Mesendoderm (in vitro differentiated cells): Measurements from ENCODE around the gene ALDH1A1.

Experiments
- DNase-seq: peaks from one replicate; pipeline ENCODE4 v3.0.0; 2013
- H2AK5ac ChIP-seq: 2 replicates; pipeline ENCODE4 v1.6.1; 2013; ENCODE audit warnings: low read length, inconsistent platforms
- H2BK120ac ChIP-seq: 2 replicates; pipeline ENCODE4 v1.6.1; 2013; ENCODE audit warnings: low read depth, mild to moderate bottlenecking, low read length, moderate library complexity, mixed read lengths
- H2BK15ac ChIP-seq: replicated peaks from 2 replicates; pipeline ENCODE4 v1.6.1; 2013; ENCODE audit warnings: low read depth, mild to moderate bottlenecking, moderate library complexity
- H2BK5ac ChIP-seq: 2 replicates; pipeline ENCODE4 v1.6.1; 2013; ENCODE audit warnings: low read length, inconsistent platforms
- H3K18ac ChIP-seq: 2 replicates; pipeline ENCODE4 v1.6.1; 2013; ENCODE audit warnings: mild to moderate bottlenecking, low read length, mixed read lengths
- H3K23ac ChIP-seq: one replicate; pipeline ENCODE4 v1.6.1; 2013; ENCODE audit warnings: low read length
- H3K27ac ChIP-seq: 2 replicates; pipeline ENCODE4 v1.5.1; 2013; ENCODE audit warnings: low read depth, mild to moderate bottlenecking, inconsistent platforms, low read length, moderate library complexity
- H3K27me3 ChIP-seq: 2 replicates; pipeline ENCODE4 v1.6.1; 2013; ENCODE audit warnings: low read length, control low read depth, mild to moderate bottlenecking, inconsistent platforms; ENCODE audit not compliant: insufficient read depth, poor library complexity
- H3K36me3 ChIP-seq: 2 replicates; pipeline ENCODE4 v1.6.1; 2013; ENCODE audit warnings: low read length, inconsistent platforms; ENCODE audit not compliant: control insufficient read depth, insufficient read depth
- H3K4ac ChIP-seq: one replicate; pipeline ENCODE4 v1.6.1; 2013; ENCODE audit warnings: low read depth, mild to moderate bottlenecking, low read length, moderate library complexity
- H3K4me1 ChIP-seq: 2 replicates; pipeline ENCODE4 v1.6.1; 2013; ENCODE audit warnings: low read depth, low read length, inconsistent platforms; ENCODE audit not compliant: control insufficient read depth
- H3K4me2 ChIP-seq: 2 replicates; pipeline ENCODE4 v1.6.1; 2013; ENCODE audit warnings: low read length
- H3K4me3 ChIP-seq: 2 replicates; pipeline ENCODE4 v1.5.1; 2013; ENCODE audit warnings: mild to moderate bottlenecking, low read length
- H3K56ac ChIP-seq: one replicate; pipeline ENCODE4 v1.6.1; 2013; ENCODE audit warnings: low read length
- H3K79me1 ChIP-seq: 2 replicates; pipeline ENCODE4 v1.6.1; 2013; ENCODE audit warnings: low read length, inconsistent platforms
- H3K79me2 ChIP-seq: 2 replicates; pipeline ENCODE4 v1.6.1; 2013; ENCODE audit warnings: mild to moderate bottlenecking, low read length; ENCODE audit not compliant: control insufficient read depth, insufficient read depth
- H3K9ac ChIP-seq: 2 replicates; pipeline ENCODE4 v1.6.1; 2013; ENCODE audit warnings: low read length, inconsistent platforms
- H4K5ac ChIP-seq: one replicate; pipeline ENCODE4 v1.6.1; 2013; ENCODE audit warnings: low read length
- H4K8ac ChIP-seq: one replicate; pipeline ENCODE4 v1.6.1; 2013; ENCODE audit warnings: low read depth, mild to moderate bottlenecking, control low read depth, low read length, moderate library complexity
- WGBS: extraction: QIAGEN DNeasy Blood & Tissue Kit; methylation state at CpG from one replicate; pipeline ENCODE4 v1.1.7; 2013; ENCODE audit warnings: low lambda C conversion rate, missing lambda C conversion rate; ENCODE audit not compliant: insufficient coverage; ENCODE audit errors: extremely low coverage; 5-methylcytosine and 5-hydroxymethylcytosine counted together

The ALDH1A1 gene

DNA sequence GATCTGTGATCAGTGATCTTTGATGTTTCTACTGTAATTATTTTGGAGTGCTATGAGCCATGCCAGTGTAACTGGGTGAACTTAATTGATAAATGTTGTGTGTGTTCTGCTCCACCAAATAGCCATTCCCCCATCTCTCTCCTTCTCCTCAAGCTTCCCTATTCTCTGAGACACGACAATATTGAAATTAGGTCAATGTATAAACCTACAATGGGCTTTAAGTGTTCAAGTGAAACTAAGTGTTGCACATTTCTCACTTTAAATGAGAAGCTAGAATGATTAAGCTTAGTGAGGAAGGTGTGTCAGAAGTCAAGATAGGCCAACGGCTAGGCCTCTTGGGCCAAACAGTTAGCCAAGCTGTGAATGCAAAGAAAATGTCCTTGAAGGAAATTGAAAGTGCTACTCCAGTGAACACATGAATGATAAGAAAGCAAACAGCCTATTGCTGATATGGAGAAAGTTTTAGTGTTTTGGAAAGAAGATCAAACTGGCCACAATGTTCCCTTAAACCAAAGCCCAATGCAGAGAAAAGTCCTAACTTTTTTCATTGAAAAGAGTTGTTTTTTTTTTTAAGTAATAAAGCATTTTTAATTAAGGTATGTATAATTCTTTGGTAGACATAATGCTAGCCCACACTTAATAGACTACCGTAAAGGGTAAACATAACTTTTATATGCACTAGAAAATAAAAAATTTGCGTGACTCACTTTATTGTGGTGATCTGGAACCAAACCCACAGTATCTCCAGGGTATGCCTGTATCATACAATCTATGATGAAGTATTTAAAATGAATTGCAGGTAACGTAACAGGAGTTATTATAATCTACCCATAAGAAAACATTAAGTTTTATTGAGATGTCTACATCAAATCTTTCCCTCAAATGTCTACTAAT, 42.5 kb upstream of the ALDH1A1 start:
- Histone ChIP-seq H2AK5ac (no peak overlapping the region), H3K27me3 (no peaks in the 10 kb centered on the region), H3K18ac (no peak overlapping the region), H3K79me1 (no peaks in the 10 kb centered on the region), H2BK15ac (no peak overlapping the region), H3K4ac (no peak overlapping the region), H2BK5ac (no peak overlapping the region), H3K9ac (no peak overlapping the region), H3K79me2 (no peaks in the 10 kb centered on the region), H3K4me1 (no peaks in the 10 kb centered on the region), H3K23ac (no peak overlapping the region), H2BK120ac (no peak overlapping the region), H3K36me3 (no peaks in the 10 kb centered on the region), H4K8ac (no peak overlapping the region), H3K4me3 (no peak overlapping the region), H3K27ac (no peak overlapping the region), H3K4me2 (no peak overlapping the region), H4K5ac (no peak overlapping the region), H3K56ac (no peak overlapping the region)
- WGBS, result no CpG with 5 or more reads among the region's 5 CpGs
- DNase-seq, result no peak

DNA sequence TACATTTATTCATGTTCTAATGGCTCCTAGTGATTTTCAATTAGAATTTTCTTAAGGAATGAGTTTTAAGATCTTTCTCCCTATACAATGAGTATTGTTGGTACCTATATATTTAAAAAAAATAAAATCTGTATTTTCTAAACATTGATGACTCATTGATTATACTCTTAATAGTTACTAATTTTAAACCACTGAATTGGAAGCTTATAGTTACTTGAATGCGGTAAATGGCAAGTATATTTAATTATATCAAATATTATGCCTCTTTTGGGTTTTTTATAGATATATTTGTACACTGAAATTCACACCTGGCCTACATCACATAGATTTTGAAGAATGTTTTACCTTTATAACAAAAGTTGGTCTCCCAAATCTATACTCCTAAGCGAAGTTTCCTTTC, 38.9 kb upstream of the ALDH1A1 start:
- no peak overlapping the region for H4K5ac ChIP-seq
- H2AK5ac ChIP-seq, result no peak overlapping the region
- H2BK120ac ChIP-seq, result no peak overlapping the region
- no peaks in the 10 kb centered on the region for H3K79me1 ChIP-seq
- no peak overlapping the region for H3K27ac ChIP-seq
- H2BK15ac ChIP-seq, result no peak overlapping the region
- no peaks in the 10 kb centered on the region for H3K36me3 ChIP-seq
- H3K56ac ChIP-seq, result no peak overlapping the region
- no peak overlapping the region for H3K9ac ChIP-seq
- H3K23ac ChIP-seq, result no peak overlapping the region
- H3K4me2 ChIP-seq, result no peak overlapping the region
- no peaks in the 10 kb centered on the region for H3K4me1 ChIP-seq
- H3K4me3 ChIP-seq, result no peak overlapping the region
- H3K4ac ChIP-seq, result no peak overlapping the region
- no peaks in the 10 kb centered on the region for H3K79me2 ChIP-seq
- H4K8ac ChIP-seq, result no peak overlapping the region
- no peak overlapping the region for H2BK5ac ChIP-seq
- H3K27me3 ChIP-seq, result no peaks in the 10 kb centered on the region
- no peak for DNase-seq
- WGBS, result no CpG with 5 or more reads among the region's 2 CpGs
- no peak overlapping the region for H3K18ac ChIP-seq

DNA sequence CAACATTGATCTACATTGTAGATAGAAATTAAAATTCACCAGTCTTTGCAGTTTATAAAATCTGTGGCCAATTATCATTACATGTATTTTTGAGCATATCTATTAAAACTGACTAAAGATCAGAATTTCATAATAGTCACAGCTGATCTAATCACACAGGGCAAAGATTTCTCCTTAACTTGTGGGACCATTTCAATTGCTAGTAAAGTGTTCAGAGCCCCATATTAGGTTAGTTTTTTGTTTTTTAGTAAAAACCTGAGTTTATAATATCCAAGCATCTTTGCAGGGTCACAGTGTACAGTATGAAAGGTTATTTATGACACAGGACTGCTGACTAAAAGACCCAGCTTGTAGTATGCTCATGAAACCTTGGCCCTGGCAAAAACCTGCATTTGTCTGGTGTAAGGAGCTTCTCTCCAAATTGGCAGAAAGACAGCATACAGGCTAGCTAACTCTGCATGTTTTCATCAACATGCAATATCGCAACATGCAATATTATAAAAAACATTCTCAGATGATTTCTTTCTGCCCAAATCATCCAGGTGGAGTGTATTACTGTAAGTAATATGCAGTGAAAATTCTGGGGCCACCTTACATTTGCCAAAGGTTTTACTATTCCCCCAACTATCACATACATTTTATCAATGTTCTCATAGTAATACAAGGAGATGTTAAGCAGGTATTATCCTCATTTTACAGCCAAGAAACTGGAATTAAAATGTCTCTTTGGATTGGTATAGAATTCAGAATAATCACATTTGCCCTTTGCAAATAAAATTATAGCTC, 37.7 kb upstream of the ALDH1A1 start:
- WGBS, result no CpG with 5 or more reads among the region's 1 CpG
- no peak overlapping the region for H4K8ac ChIP-seq
- H3K79me2 ChIP-seq, result no peaks in the 10 kb centered on the region
- H2BK15ac ChIP-seq, result no peak overlapping the region
- H3K9ac ChIP-seq, result no peak overlapping the region
- H3K56ac ChIP-seq, result no peak overlapping the region
- H3K18ac ChIP-seq, result no peak overlapping the region
- no peak overlapping the region for H3K4me2 ChIP-seq
- H2BK120ac ChIP-seq, result no peak overlapping the region
- H4K5ac ChIP-seq, result no peak overlapping the region
- no peak overlapping the region for H3K4ac ChIP-seq
- no peaks in the 10 kb centered on the region for H3K79me1 ChIP-seq
- H3K36me3 ChIP-seq, result no peaks in the 10 kb centered on the region
- H2BK5ac ChIP-seq, result no peak overlapping the region
- no peak overlapping the region for H3K23ac ChIP-seq
- DNase-seq, result no peak
- H3K4me1 ChIP-seq, result no peaks in the 10 kb centered on the region
- no peaks in the 10 kb centered on the region for H3K27me3 ChIP-seq
- no peak overlapping the region for H2AK5ac ChIP-seq
- no peak overlapping the region for H3K27ac ChIP-seq
- H3K4me3 ChIP-seq, result no peak overlapping the region

DNA sequence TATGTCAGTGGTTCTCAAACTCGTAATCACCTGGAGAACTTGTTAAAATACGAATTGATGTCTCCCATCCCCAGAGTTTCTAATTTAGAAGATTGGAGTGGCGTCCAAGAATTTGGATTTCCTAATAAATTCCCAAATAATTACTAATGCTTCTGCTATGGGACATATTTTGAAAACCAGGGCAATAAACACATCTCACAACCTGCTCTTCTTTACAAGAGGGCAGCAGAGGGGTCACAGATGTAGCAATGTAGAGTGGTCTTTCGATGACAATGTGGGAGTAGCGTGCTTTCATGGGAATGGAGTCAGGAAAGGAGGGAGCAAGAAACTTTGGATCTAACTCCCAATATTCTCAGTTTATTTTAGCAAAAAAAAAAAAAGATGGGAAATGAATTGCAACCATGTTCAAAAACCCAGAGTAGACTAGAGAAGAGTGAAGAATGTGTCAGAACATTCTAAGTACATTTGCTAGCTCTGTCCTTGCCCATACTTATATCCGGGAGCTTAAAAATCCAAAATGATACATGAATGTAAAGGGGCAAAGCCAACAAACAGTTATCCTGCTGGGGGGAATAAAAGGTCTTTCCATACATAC, 33.8 kb upstream of the ALDH1A1 start:
- WGBS, result no CpG with 5 or more reads among the region's 6 CpGs
- H3K4me2 ChIP-seq, result no peak overlapping the region
- no peak overlapping the region for H4K8ac ChIP-seq

DNA sequence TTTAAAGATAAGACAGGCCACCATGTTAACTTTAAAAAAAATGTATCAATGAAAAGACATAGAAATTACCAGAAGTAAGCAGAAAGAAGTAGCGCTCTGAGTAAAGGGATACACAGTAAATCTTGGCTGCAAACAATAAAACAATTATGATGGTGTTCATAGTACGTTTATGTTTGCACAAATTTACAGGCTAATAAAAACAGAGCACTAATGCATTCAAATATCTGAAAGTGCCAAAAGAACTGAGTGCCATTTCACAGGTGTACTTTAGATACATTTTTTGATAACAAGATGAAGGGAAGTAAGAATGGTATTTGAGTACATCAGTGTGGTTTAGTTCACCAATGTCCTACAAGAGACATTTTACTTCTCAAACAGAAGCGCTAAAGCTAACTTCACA, 32.9 kb upstream of the ALDH1A1 start:
- no peak for DNase-seq
- H3K18ac ChIP-seq, result no peak overlapping the region
- no peak overlapping the region for H3K4me2 ChIP-seq
- no peak overlapping the region for H3K9ac ChIP-seq
- no peak overlapping the region for H3K4ac ChIP-seq
- no CpG with 5 or more reads among the region's 3 CpGs for WGBS
- H3K56ac ChIP-seq, result no peak overlapping the region
- no peaks in the 10 kb centered on the region for H3K36me3 ChIP-seq
- no peak overlapping the region for H3K4me3 ChIP-seq
- H3K79me1 ChIP-seq, result no peaks in the 10 kb centered on the region
- no peaks in the 10 kb centered on the region for H3K27me3 ChIP-seq
- no peaks in the 10 kb centered on the region for H3K4me1 ChIP-seq
- no peak overlapping the region for H4K8ac ChIP-seq
- no peak overlapping the region for H2BK120ac ChIP-seq
- no peak overlapping the region for H2BK15ac ChIP-seq
- no peaks in the 10 kb centered on the region for H3K79me2 ChIP-seq
- H3K23ac ChIP-seq, result no peak overlapping the region
- no peak overlapping the region for H2AK5ac ChIP-seq
- no peak overlapping the region for H2BK5ac ChIP-seq
- no peak overlapping the region for H4K5ac ChIP-seq
- no peak overlapping the region for H3K27ac ChIP-seq

More for the DNA sequence above, 33.8 kb upstream of the ALDH1A1 start:
- H4K5ac ChIP-seq, result no peak overlapping the region
- no peak for DNase-seq
- H3K18ac ChIP-seq, result no peak overlapping the region
- H2BK5ac ChIP-seq, result no peak overlapping the region
- H3K4ac ChIP-seq, result no peak overlapping the region
- no peak overlapping the region for H3K56ac ChIP-seq
- no peak overlapping the region for H2AK5ac ChIP-seq
- no peaks in the 10 kb centered on the region for H3K27me3 ChIP-seq
- H3K27ac ChIP-seq, result no peak overlapping the region
- H2BK15ac ChIP-seq, result no peak overlapping the region
- H3K79me1 ChIP-seq, result no peaks in the 10 kb centered on the region
- H3K23ac ChIP-seq, result no peak overlapping the region
- H3K79me2 ChIP-seq, result no peaks in the 10 kb centered on the region
- no peak overlapping the region for H3K4me3 ChIP-seq
- no peaks in the 10 kb centered on the region for H3K4me1 ChIP-seq
- H2BK120ac ChIP-seq, result no peak overlapping the region
- no peak overlapping the region for H3K9ac ChIP-seq
- no peaks in the 10 kb centered on the region for H3K36me3 ChIP-seq
